Fibroblast of lung (primary cell): ENCODE results near the gene ING5. TPM values are rescaled to one million over a fixed set of nuclear protein-coding genes. Genes with fewer than 3 reads are reported as not detected.

ENCODE experiments used
- DNase-seq, 2 donors: peaks; one replicate each; pipeline versions ENCODE4 v3.0.0 to v3.0.0-alpha.2; 2010; ENCODE audit warnings: low read depth in 2 of 2
- H2AFZ ChIP-seq: 2 replicates; pipeline ENCODE4 v1.5.1; 2012; ENCODE audit warnings: low read length, control low read depth, inconsistent platforms
- H3K27ac ChIP-seq: 2 replicates; pipeline ENCODE4 v1.5.1; 2011; ENCODE audit warnings: low read length, control low read depth; ENCODE audit not compliant: insufficient read depth
- H3K27me3 ChIP-seq: 2 replicates; pipeline ENCODE4 v1.5.1; 2011; ENCODE audit warnings: mild to moderate bottlenecking, low read length; ENCODE audit not compliant: control insufficient read depth, insufficient read depth
- H3K36me3 ChIP-seq: 2 replicates; pipeline ENCODE4 v1.5.1; 2011; ENCODE audit warnings: low read length; ENCODE audit not compliant: control insufficient read depth, insufficient read depth
- H3K4me1 ChIP-seq: 2 replicates; pipeline ENCODE4 v1.5.1; 2011; ENCODE audit warnings: low read length; ENCODE audit not compliant: control insufficient read depth, insufficient read depth; ENCODE audit errors: extremely low read depth
- H3K4me2 ChIP-seq: 2 replicates; pipeline ENCODE4 v1.5.1; 2011; ENCODE audit warnings: low read length, control low read depth; ENCODE audit not compliant: insufficient read depth; ENCODE audit errors: extremely low read depth
- H3K4me3 ChIP-seq, 4 experiments: fragments of 200-600 bp in 1 of 4; sonication (generic) in 1 of 4; replicated peaks in 1 of 4; 2 replicates each; pipeline ENCODE4 v1.5.1; 2011 to 2016; ENCODE audit warnings: low read length in 4 of 4, low read depth in 3 of 4, mild to moderate bottlenecking in 3 of 4, control low read depth in 2 of 4, inconsistent platforms in 1 of 4, mixed read lengths in 1 of 4; ENCODE audit not compliant: insufficient read depth in 1 of 4; ENCODE audit errors: control extremely low read depth in 1 of 4
- H3K79me2 ChIP-seq: 2 replicates; pipeline ENCODE4 v1.5.1; 2012; ENCODE audit warnings: mild to moderate bottlenecking, low read length, inconsistent platforms; ENCODE audit not compliant: control insufficient read depth, insufficient read depth
- H3K9ac ChIP-seq: 2 replicates; pipeline ENCODE4 v1.5.1; 2011; ENCODE audit warnings: mild to moderate bottlenecking, low read length, control low read depth; ENCODE audit not compliant: insufficient read depth
- H3K9me3 ChIP-seq: 2 replicates; pipeline ENCODE4 v1.5.1; 2012; ENCODE audit warnings: low read depth, low read length; ENCODE audit not compliant: control insufficient read depth, insufficient read depth
- H4K20me1 ChIP-seq: 2 replicates; pipeline ENCODE4 v1.5.1; 2011; ENCODE audit warnings: low read length; ENCODE audit not compliant: control insufficient read depth, insufficient read depth; ENCODE audit errors: extremely low read depth
- CTCF ChIP-seq, 2 donors: IDR thresholded peaks in 1 of 2; conservative IDR thresholded peaks in 1 of 2; 1 replicate in 1 of 2; 2 replicates in 1 of 2; pipeline ENCODE4 v1.5.1; 2011 to 2012; ENCODE audit warnings: low read length in 2 of 2, control low read depth in 1 of 2, inconsistent platforms in 1 of 2, low read depth in 1 of 2, mild to moderate bottlenecking in 1 of 2
- EZH2 ChIP-seq: IDR thresholded peaks from 2 replicates; pipeline ENCODE4 v1.5.1; 2012; ENCODE audit warnings: low read length, control low read depth, mild to moderate bottlenecking; ENCODE audit errors: missing control alignments
- polyA plus RNA-seq, 2 donors: library from polyadenylated mRNA; depleted of rRNA in 1 of 2; stranded (reverse) in 1 of 2; unstranded in 1 of 2; fragments of >200 nt; gene quantifications; 2 replicates each; pipeline ENCODE4 v1.2.1, GENCODE V29; 2011 to 2012; ENCODE audit warnings: missing spikeins in 1 of 2
- total RNA-seq: library from RNA; depleted of rRNA; stranded (reverse); fragments of >200 nt; gene quantifications from 2 replicates; pipeline ENCODE4 v1.2.1, GENCODE V29; 2014

Gene ING5
- total and polyA plus RNA-seq, 2 donors (not counting 1 experiment from before 2014, with no cell fraction given): 17.4 to 27.4 TPM

GRCh38 chr2:241653210-241653750, 48.6 kb upstream of the ING5 start:
- Histone ChIP-seq H3K9me3 (no peaks in the 10 kb centered on the region), H4K20me1 (no peaks in the 10 kb centered on the region), H3K4me2 (no peak overlapping the region), H3K9ac (no peak overlapping the region), H3K36me3 (peaks cover 21% of the 10 kb centered on the region), H3K4me1 (no peaks in the 10 kb centered on the region), H3K79me2 (peaks cover 8% of the 10 kb centered on the region), H3K4me3 (no peak overlapping the region), H3K27me3 (no peaks in the 10 kb centered on the region), H3K27ac (no peak overlapping the region), H2AFZ (no peak overlapping the region)
- TF ChIP-seq CTCF (conservative IDR thresholded peaks at IDR 0.05 in 1 of 2, IDR thresholded peaks at IDR 0.05 in 1 of 2; ENCODE audit: low read depth in 1 of 2, low read length in 2 of 2) (no peak), EZH2 (no peak)
- no peak for DNase-seq

- H3K36me3 ChIP-seq: peaks cover 27% of the 10 kb centered on the region
- H3K9ac ChIP-seq: no peak overlapping the region
- H3K4me1 ChIP-seq: no peaks in the 10 kb centered on the region
- no peak overlapping the region for H3K27ac ChIP-seq
- no peaks in the 10 kb centered on the region for H3K27me3 ChIP-seq
- H2AFZ ChIP-seq: no peak overlapping the region
- H3K4me2 ChIP-seq: no peak overlapping the region
- no peaks in the 10 kb centered on the region for H4K20me1 ChIP-seq
- DNase-seq: no peak
- TF ChIP-seq CTCF (conservative IDR thresholded peaks at IDR 0.05 in 1 of 2, IDR thresholded peaks at IDR 0.05 in 1 of 2; ENCODE audit: low read depth in 1 of 2, low read length in 2 of 2) (no peak), EZH2 (no peak)
- H3K79me2 ChIP-seq: peaks cover 2% of the 10 kb centered on the region
- H3K4me3 ChIP-seq: no peak overlapping the region
- H3K9me3 ChIP-seq: no peaks in the 10 kb centered on the region
Measured at GRCh38 chr2:241654551-241654950, 47.3 kb upstream of the ING5 start.

- Histone ChIP-seq H3K4me3 (no peak overlapping the region), H3K79me2 (peaks cover under 1% of the 10 kb centered on the region), H3K27me3 (no peaks in the 10 kb centered on the region), H3K9ac (no peak overlapping the region), H2AFZ (no peak overlapping the region), H3K27ac (no peak overlapping the region), H3K36me3 (peaks cover 30% of the 10 kb centered on the region), H3K4me2 (no peak overlapping the region), H3K9me3 (no peaks in the 10 kb centered on the region), H4K20me1 (no peaks in the 10 kb centered on the region), H3K4me1 (no peaks in the 10 kb centered on the region)
- DNase-seq: no peak
- TF ChIP-seq CTCF (conservative IDR thresholded peaks at IDR 0.05 in 1 of 2, IDR thresholded peaks at IDR 0.05 in 1 of 2; ENCODE audit: low read depth in 1 of 2, low read length in 2 of 2) (no peak), EZH2 (no peak)
Measured at GRCh38 chr2:241655516-241656189, 46.2 kb upstream of the ING5 start.
